ENCODE measurements around the gene FOXD2.

The FOXD2 gene

DNA sequence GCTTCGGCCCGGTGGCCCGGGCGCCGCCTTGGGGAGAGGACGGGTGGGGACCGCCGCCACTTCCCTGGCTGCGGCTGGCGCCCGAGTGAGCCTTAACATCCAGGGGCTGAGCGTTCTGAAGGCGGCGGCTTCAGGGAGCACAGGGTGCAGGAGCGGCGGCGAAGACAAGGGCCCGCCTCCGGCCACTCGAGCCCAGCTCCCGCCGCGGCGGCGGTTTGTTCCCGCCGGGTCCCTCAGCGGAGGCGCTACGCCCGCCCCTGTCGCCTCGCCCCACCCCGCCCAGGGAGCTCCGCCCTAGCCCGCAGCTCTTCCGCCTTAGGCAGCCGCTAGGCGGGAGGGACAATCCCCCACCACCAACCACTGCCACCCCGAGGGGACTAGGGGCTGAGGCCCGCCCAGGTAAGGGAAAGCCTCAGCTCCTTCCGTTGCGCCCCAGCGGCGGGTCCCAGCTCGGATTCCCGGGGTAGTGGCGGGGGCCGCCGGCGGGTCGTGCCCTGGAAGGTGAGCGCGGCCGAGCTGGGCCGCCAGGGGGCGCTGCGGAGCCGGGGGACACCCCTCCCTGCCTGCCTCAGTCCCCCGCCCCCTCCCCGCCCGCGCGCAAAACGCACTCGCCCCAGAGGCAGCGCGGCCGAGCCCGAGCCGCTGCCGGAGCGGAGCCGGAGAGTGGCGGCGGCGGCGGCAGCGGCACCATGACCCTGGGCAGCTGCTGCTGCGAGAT, at the start of gene FOXD2:
TSS of gene FOXD2 (plus strand) at position 598 of the 718 bp plus-strand sequence. CDS start at position 690, 92 bp downstream.
- Mint-ChIP-seq H3K27me3 (ENCODE audit: low read depth) (peaks cover 38% of the 10 kb centered on the region), H3K36me3 (ENCODE audit: low read depth) (peaks cover 27% of the 10 kb centered on the region), H3K27ac (peak within 1 kb of the TSS; percentile 91), H3K9me3 (no peaks in the 10 kb centered on the region), H3K4me3 (peak within 1 kb of the TSS; percentile 96), H3K4me1 (ENCODE audit: low read depth) (peaks cover 24% of the 10 kb centered on the region)
- DNase-seq (ENCODE audit: low spot score), result peak; percentile 90

DNA sequence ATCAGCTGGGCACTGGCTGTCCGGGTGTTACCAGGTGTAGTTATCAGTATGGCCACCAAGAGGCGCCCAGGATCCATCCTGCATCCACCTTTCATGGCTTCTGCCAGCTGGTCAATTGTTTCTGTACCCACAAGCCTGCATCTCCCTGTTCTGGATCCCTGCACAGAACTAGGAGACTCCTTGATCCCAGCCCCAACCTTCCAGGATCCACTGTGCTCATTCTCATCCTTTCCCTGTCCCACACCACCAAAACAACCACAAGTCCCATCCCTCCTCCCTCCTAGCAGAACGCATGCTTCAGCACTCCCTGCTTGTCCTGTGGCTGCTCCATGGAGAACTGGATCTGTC, 49.0 kb upstream of the FOXD2 start:
- Mint-ChIP-seq H3K9me3 (no peaks in the 10 kb centered on the region), H3K36me3 (ENCODE audit: low read depth) (no peaks in the 10 kb centered on the region), H3K27ac (no peak overlapping the region), H3K4me3 (no peak overlapping the region), H3K27me3 (ENCODE audit: low read depth) (peaks cover 17% of the 10 kb centered on the region), H3K4me1 (ENCODE audit: low read depth) (no peaks in the 10 kb centered on the region)
- DNase-seq (ENCODE audit: low spot score), result peak; percentile 30

DNA sequence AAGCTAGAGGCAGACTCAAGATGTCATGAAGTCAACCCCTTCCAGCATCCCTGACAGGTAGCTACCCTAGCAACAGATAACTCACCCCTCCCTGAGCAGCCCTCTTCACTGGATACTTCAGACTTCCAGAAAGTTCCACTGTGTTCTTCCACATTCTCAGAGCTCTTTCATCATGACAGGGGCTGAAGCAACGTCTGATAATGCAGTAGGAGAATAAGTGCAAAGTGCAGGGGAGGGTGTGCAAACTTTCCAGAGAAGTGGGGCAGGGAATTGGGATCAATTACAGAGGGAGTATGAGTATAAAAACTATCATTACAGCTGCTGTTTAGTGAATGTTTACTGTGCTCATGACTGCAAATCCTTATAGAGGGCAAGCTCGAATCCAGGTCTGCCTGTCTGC, 48.1 kb upstream of the FOXD2 start:
- no peak for DNase-seq (ENCODE audit: low spot score)
- Mint-ChIP-seq H3K4me1 (ENCODE audit: low read depth) (no peaks in the 10 kb centered on the region), H3K36me3 (ENCODE audit: low read depth) (no peaks in the 10 kb centered on the region), H3K9me3 (no peaks in the 10 kb centered on the region), H3K4me3 (no peak overlapping the region), H3K27me3 (ENCODE audit: low read depth) (peaks cover 23% of the 10 kb centered on the region), H3K27ac (no peak overlapping the region)

DNA sequence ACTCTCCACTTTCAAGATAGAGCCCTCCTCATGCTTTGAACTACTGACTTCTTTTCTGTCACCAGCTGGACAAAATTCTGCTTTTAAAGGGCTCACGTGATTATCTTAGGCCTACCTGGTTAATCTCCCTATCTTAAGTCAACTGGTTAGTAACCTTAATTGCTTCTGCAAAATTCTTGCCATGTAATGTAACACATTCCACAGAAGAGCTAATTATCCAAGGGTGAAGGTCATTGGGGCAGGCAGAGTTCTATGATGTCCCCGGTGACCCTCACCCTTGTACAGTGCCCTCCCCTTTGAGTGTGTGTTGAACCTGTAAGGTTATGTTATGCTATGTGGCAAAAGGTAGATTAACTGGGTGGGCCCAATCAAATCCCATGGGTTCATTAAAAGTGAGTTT, 47.0 kb upstream of the FOXD2 start:
- DNase-seq (ENCODE audit: low spot score), result no peak
- Mint-ChIP-seq H3K4me3 (no peak overlapping the region), H3K27me3 (ENCODE audit: low read depth) (peaks cover 29% of the 10 kb centered on the region), H3K27ac (no peak overlapping the region), H3K36me3 (ENCODE audit: low read depth) (no peaks in the 10 kb centered on the region), H3K4me1 (ENCODE audit: low read depth) (no peaks in the 10 kb centered on the region), H3K9me3 (no peaks in the 10 kb centered on the region)

DNA sequence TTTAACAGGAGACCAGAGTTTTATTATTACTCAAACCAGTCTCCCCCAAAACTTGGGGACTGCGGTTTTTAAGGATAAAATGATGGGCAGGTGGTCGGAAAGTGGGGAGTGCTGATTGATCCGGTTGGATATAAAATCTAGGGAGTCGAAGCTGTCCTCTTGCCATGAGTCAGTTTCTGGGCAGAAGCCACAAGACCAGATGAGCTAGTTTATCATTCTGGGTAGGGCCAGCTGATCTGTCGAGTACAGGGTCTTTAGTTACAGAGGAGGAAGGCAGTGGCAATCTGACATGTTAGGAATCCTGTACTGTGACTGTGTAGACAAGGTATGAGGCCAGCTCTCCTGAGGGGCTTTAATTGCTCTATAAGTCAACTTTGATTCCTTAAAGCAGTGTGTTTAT, 44.7 kb upstream of the FOXD2 start:
- Mint-ChIP-seq H3K4me3 (no peak overlapping the region), H3K36me3 (ENCODE audit: low read depth) (no peaks in the 10 kb centered on the region), H3K4me1 (ENCODE audit: low read depth) (no peaks in the 10 kb centered on the region), H3K27me3 (ENCODE audit: low read depth) (peaks cover 30% of the 10 kb centered on the region), H3K27ac (no peak overlapping the region), H3K9me3 (no peaks in the 10 kb centered on the region)
- no peak for DNase-seq (ENCODE audit: low spot score)

DNA sequence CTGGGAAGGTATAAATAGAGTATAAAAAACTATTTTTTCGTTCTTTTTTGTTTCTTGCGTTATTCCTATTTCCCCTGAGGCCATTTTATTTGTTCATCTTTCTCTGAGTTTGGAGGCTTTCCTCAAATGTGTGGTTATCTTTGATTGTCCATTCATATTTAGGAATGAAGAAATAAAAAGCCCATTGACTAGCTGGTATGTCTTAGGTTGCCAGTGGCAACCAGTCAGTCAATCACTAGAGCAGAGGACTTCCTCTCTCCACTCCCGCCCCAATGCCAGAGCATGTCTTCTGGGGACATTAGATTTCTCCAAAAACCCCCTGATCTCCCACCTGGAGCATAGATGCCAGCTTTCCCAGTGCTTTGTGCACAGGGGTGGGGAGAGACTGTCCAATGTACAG, 42.4 kb upstream of the FOXD2 start:
- peaks cover 24% of the 10 kb centered on the region for H3K27me3 Mint-ChIP-seq (ENCODE audit: low read depth)
- H3K4me1 Mint-ChIP-seq (ENCODE audit: low read depth), result no peaks in the 10 kb centered on the region
- DNase-seq (ENCODE audit: low spot score), result no peak
- H3K36me3 Mint-ChIP-seq (ENCODE audit: low read depth), result no peaks in the 10 kb centered on the region
- H3K27ac Mint-ChIP-seq, result no peak overlapping the region
- H3K9me3 Mint-ChIP-seq, result no peaks in the 10 kb centered on the region
- H3K4me3 Mint-ChIP-seq, result no peak overlapping the region

DNA sequence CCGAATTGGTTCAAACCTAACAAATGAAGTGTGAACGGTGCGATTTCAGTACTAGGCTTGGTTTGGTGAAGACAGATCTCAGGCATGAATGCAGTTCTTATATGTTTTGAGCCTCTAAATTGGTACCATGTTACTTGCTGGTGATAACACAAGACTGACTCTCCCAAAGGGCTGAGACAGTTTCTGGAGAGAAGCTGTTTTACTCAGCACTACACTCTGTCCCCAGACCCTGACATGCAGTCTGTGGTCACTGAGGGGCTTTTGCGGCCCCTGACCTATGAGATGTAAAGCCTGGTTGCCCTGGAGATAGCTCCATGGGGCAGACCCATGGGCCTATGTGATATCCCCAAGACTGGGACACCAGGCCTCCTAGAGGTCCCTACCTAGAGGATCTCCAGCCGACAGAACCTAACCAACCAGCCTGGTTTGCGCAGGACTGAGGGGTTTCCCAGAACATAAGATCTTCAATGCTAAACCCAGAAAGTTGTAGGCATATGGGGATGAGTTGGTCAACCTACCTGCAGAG, 41.1 kb upstream of the FOXD2 start:
- Mint-ChIP-seq H3K36me3 (ENCODE audit: low read depth) (no peaks in the 10 kb centered on the region), H3K27ac (no peak overlapping the region), H3K27me3 (ENCODE audit: low read depth) (peaks cover 27% of the 10 kb centered on the region), H3K4me1 (ENCODE audit: low read depth) (no peaks in the 10 kb centered on the region), H3K4me3 (no peak overlapping the region), H3K9me3 (no peaks in the 10 kb centered on the region)
- DNase-seq (ENCODE audit: low spot score), result no peak

DNA sequence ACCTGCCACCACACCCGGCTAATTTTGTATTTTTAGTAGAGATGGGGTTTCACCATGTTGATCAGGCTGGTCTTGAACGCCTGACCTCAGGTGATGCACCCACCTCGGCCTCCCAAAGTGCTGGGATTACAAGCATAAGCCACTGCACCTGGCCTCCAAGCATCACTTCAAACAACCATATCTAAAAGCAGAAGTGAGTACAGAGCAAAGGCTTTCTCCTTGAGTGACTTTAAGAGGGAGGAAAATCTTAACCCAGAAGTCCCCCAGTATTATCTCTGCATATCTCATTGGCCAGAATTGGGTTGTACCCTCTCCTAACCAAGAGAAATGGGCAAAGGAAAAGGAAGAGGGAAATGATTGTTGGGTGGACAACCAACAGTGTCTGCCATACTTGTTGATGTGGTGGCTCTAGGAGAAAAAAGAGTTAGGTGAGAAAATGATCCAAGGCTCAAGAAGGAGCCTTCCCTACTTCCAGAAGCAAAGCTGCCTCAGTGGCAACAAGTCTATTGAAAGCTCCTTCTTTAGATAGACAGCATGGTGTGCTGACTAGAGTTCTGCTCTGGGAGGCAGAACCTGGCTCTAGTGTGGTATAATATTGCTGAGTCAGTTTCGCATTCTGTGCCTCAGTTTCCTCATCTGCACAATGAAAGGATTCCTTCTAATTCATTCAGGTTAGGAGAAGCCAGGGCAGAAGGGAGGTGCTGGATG, 38.6 kb upstream of the FOXD2 start:
- no peak overlapping the region for H3K4me3 Mint-ChIP-seq
- no peak overlapping the region for H3K27ac Mint-ChIP-seq
- peaks cover 19% of the 10 kb centered on the region for H3K27me3 Mint-ChIP-seq (ENCODE audit: low read depth)

DNA sequence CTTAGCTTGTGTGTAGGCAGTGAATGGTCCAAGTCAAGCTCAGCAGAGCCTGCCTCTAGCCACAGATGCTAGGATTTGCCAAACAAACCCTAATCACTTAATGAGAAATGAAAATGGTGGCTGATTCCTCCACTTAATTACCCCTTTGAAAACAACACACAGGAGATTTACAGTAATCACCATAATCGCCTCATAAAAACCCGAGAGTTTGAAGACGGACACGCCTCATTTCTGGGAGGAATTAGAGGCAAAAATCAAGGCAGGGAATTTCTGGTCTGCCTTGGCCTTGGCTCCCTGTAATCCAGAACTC, 38.0 kb upstream of the FOXD2 start:
- Mint-ChIP-seq H3K27me3 (ENCODE audit: low read depth) (peaks cover 16% of the 10 kb centered on the region), H3K36me3 (ENCODE audit: low read depth) (no peaks in the 10 kb centered on the region), H3K4me3 (no peak overlapping the region), H3K9me3 (no peaks in the 10 kb centered on the region), H3K4me1 (ENCODE audit: low read depth) (no peaks in the 10 kb centered on the region), H3K27ac (no peak overlapping the region)
- DNase-seq (ENCODE audit: low spot score), result no peak

More for the DNA sequence above, 38.6 kb upstream of the FOXD2 start:
- Mint-ChIP-seq H3K9me3 (no peaks in the 10 kb centered on the region), H3K36me3 (ENCODE audit: low read depth) (no peaks in the 10 kb centered on the region), H3K4me1 (ENCODE audit: low read depth) (no peaks in the 10 kb centered on the region)
- DNase-seq (ENCODE audit: low spot score), result no peak

DNA sequence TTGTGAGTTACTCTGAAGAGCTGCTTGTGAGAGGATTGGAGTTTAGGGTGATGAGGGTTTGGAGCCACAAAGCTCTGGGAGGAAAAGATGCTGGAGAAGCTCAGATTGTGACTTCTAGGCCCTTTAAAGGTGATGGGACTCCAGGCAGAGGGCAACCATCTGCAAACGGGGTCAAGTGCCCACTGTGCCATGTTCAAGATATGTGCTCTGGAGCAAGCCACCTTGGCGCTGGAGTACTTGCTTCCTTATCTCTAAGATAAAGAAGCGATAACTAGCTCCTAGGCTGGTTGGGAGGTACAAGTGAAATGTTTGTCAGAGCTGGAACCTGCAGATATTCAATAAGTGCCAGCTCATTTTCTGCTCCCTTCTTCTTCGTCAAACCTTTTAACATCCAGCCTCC, 36.1 kb upstream of the FOXD2 start:
- H3K27me3 Mint-ChIP-seq (ENCODE audit: low read depth), result peaks cover 17% of the 10 kb centered on the region
- H3K4me3 Mint-ChIP-seq, result no peak overlapping the region

DNA sequence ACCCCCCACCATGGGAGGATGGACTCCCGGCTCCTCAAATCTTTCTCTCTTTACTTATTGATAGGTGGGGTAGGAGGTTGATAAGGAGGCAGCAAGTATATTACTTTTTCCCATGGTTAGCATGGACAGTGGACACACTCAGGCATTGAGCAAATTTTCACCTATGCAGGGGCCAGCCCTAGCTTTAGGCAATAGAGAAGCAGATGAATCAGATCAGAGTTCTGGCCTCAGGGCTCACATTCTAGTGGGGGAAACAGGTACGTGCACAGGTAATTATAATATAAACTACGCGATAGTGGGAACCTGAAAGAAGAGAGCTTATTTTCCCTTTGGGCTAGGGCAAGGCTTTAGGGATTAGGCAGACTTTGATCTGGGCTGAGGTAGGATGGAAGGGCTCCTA, 35.3 kb upstream of the FOXD2 start:
- no peak for DNase-seq (ENCODE audit: low spot score)
- no peak overlapping the region for H3K27ac Mint-ChIP-seq
- no peak overlapping the region for H3K4me3 Mint-ChIP-seq
- no peaks in the 10 kb centered on the region for H3K4me1 Mint-ChIP-seq (ENCODE audit: low read depth)
- no peaks in the 10 kb centered on the region for H3K36me3 Mint-ChIP-seq (ENCODE audit: low read depth)
- H3K9me3 Mint-ChIP-seq, result no peaks in the 10 kb centered on the region
- H3K27me3 Mint-ChIP-seq (ENCODE audit: low read depth), result peaks cover 17% of the 10 kb centered on the region

More for the DNA sequence above, 36.1 kb upstream of the FOXD2 start:
- H3K27ac Mint-ChIP-seq, result no peak overlapping the region
- H3K4me1 Mint-ChIP-seq (ENCODE audit: low read depth), result no peaks in the 10 kb centered on the region
- no peaks in the 10 kb centered on the region for H3K9me3 Mint-ChIP-seq
- DNase-seq (ENCODE audit: low spot score), result no peak
- no peaks in the 10 kb centered on the region for H3K36me3 Mint-ChIP-seq (ENCODE audit: low read depth)

DNA sequence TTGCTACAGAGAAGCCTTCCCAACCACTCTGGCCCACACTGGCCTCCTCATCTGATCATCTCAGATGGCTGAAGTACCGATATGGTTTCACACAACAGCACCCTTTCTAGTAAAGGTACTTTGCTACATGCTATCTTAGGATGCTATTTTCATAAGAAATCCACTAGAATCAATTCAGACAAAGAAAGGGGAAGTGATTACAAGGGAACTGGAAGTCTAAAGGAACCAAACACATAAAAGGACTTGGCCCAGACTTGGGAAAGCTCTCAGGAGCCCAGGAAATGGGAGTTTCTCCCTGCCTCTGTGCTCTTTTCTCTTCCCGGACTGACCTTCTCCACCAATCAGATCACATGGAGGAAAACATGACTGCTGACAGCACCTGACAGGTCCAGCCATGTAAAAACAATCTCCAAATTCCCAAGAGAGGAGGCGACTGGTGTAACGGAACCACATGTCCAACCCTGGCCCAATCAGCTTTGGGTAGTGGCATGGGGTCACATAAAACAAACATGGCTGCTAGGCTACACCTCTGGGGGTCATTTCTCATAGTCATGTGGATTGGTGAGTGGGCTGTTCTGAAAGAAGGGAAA, 34.4 kb upstream of the FOXD2 start:
- H3K36me3 Mint-ChIP-seq (ENCODE audit: low read depth), result no peaks in the 10 kb centered on the region
- no peak for DNase-seq (ENCODE audit: low spot score)
- no peaks in the 10 kb centered on the region for H3K9me3 Mint-ChIP-seq
- no peaks in the 10 kb centered on the region for H3K4me1 Mint-ChIP-seq (ENCODE audit: low read depth)
- no peak overlapping the region for H3K27ac Mint-ChIP-seq
- no peak overlapping the region for H3K4me3 Mint-ChIP-seq
- peaks cover 17% of the 10 kb centered on the region for H3K27me3 Mint-ChIP-seq (ENCODE audit: low read depth)

DNA sequence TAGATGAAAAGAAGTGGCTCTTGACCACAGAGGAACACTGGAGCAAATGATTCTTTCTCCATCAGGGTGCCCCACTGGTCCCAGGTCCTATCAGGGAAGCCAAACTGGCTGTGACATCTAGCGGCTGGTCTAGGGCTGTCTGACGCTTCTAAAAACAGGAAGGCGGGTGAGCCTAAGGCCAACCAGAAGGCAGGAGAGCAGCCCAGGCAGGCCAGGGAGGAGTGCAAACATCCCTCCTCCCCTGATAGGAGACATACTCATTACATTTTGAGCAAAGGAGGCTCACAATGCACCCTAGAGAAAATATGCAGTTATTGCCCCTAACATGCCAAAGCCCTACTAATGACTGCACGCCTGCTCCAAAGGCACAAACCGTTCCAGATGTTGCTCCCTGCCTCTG, 32.1 kb upstream of the FOXD2 start:
- H3K4me1 Mint-ChIP-seq (ENCODE audit: low read depth), result no peaks in the 10 kb centered on the region
- H3K27me3 Mint-ChIP-seq (ENCODE audit: low read depth), result peaks cover 26% of the 10 kb centered on the region
- DNase-seq (ENCODE audit: low spot score), result no peak
- H3K27ac Mint-ChIP-seq, result no peak overlapping the region
- H3K4me3 Mint-ChIP-seq, result no peak overlapping the region
- no peaks in the 10 kb centered on the region for H3K36me3 Mint-ChIP-seq (ENCODE audit: low read depth)
- no peaks in the 10 kb centered on the region for H3K9me3 Mint-ChIP-seq

DNA sequence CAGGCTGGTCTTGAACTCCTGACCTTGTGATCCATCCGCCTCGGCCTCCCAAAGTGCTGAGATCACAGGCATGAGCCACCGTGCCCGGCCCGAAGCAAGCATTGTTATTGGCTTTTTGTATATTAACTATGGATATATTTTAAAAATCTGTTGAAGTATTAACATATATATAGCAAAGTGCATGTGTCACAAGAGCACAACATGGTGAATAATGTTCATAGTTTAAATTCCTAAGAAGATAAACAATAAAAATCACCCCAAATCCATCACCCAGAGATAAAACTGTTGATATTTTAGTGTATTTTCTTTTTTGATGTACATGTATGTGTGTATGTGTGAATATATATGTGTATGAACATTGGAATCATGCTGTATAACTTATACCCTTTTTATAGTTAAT, 30.9 kb upstream of the FOXD2 start:
- no peaks in the 10 kb centered on the region for H3K4me1 Mint-ChIP-seq (ENCODE audit: low read depth)
- H3K4me3 Mint-ChIP-seq, result no peak overlapping the region
- no peaks in the 10 kb centered on the region for H3K9me3 Mint-ChIP-seq
- no peak overlapping the region for H3K27ac Mint-ChIP-seq
- no peak for DNase-seq (ENCODE audit: low spot score)
- peaks cover 20% of the 10 kb centered on the region for H3K27me3 Mint-ChIP-seq (ENCODE audit: low read depth)
- no peaks in the 10 kb centered on the region for H3K36me3 Mint-ChIP-seq (ENCODE audit: low read depth)

Data from T-helper 2 cell treated with Interferon-gamma antibody and Interleukin-4, amounts not matched to agents 5 μg/mL and 100 μg/mL, for 36 hours (primary cell).